ENCODE results near the gene FAM219B.

FAM219B gene

DNA sequence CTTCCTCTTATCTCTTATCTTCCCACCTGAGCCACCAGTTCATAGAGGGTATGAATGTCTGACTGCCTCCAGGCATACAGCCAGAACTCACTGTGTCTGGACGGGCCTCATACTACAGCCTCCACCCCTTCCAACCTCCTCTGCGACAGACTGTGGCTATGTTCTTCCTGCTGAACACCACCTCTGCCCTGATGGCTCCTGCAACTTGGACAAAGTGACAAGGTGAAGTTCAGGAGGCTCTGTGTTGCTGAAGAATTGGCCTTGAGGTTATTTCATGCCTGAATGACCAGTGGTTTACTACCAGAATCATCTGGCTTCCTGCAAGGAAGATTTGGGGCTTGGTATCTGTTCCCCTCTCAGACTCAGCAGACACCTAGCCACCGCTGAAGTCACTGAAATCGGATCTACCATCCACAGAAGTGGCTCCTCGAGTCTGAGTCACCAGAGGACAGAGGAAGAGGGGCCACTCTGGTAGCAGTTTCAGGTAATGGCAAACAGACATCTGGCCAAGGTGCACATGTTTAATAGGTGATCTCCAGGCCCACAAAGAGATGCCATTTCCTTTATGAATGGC is 49.5 kb downstream of the FAM219B start:
- no peak for DNase-seq (ENCODE audit: low read depth)
- TF ChIP-seq POLR2A (IDR thresholded peaks at IDR 0.05; ENCODE audit: extremely low read depth, insufficient read length), result no peak
- TF ChIP-seq, protein P1, sequence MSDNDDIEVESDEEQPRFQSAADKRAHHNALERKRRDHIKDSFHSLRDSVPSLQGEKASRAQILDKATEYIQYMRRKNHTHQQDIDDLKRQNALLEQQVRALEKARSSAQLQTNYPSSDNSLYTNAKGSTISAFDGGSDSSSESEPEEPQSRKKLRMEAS (IDR thresholded peaks at IDR 0.05; ENCODE audit: low read depth, low read length), result no peak
- TF ChIP-seq, protein P2, sequence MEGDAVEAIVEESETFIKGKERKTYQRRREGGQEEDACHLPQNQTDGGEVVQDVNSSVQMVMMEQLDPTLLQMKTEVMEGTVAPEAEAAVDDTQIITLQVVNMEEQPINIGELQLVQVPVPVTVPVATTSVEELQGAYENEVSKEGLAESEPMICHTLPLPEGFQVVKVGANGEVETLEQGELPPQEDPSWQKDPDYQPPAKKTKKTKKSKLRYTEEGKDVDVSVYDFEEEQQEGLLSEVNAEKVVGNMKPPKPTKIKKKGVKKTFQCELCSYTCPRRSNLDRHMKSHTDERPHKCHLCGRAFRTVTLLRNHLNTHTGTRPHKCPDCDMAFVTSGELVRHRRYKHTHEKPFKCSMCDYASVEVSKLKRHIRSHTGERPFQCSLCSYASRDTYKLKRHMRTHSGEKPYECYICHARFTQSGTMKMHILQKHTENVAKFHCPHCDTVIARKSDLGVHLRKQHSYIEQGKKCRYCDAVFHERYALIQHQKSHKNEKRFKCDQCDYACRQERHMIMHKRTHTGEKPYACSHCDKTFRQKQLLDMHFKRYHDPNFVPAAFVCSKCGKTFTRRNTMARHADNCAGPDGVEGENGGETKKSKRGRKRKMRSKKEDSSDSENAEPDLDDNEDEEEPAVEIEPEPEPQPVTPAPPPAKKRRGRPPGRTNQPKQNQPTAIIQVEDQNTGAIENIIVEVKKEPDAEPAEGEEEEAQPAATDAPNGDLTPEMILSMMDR (IDR thresholded peaks at IDR 0.05; ENCODE audit: low read depth, low read length), result no peak
- no peak for TF ChIP-seq MYC (IDR thresholded peaks at IDR 0.05; ENCODE audit: low read depth, low read length)
- H3K4me3 ChIP-seq (ENCODE audit: low read depth, low read length), result no peak overlapping the region

DNA sequence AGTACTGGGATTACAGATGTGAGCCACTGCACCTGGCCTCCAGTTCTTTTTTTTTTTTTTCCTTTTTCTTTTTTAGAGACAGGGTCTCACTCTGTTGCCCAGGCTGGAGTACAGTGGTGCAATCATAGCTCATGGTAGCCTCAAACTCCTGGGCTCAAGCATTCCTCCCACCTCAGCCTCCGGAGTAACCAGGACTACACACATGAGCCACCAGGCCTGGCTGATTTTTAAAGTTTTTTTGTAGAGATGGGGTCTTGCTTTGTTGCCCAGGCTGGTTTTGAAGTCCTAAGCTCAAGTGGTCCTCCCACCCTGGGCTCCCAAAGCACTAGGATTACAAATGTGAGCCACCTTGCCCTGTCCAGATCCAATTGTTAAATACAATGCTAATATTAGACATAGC is 50.1 kb downstream of the FAM219B start:
- TF ChIP-seq, protein P1 (IDR thresholded peaks at IDR 0.05; ENCODE audit: low read depth, low read length), result no peak
- no peak for TF ChIP-seq POLR2A (IDR thresholded peaks at IDR 0.05; ENCODE audit: extremely low read depth, insufficient read length)
- no peak overlapping the region for H3K4me3 ChIP-seq (ENCODE audit: low read depth, low read length)
- DNase-seq (ENCODE audit: low read depth), result no peak

DNA sequence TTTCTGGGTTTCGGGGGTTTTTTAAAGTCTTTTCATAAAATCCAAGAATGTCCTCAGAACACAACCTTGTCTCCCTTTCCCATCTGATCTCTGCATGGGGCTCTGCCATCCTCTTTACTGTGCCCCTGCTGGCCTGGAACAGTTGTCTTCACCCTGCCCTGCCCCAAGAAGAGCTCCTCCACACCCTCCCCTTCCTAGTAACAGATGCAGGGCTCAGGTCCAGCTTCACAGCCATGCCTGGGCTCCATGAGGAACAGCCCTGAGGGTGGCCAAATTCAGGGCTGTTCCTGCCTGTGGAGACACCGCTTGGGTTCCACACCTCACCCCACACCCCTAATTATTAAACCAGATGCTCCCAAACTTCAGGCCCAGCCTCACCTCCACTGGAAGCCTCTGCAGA is 50.8 kb downstream of the FAM219B start:
- H3K4me3 ChIP-seq (ENCODE audit: low read depth, low read length), result no peak overlapping the region
- no peak for TF ChIP-seq MYC (IDR thresholded peaks at IDR 0.05; ENCODE audit: low read depth, low read length)
- TF ChIP-seq, protein P2 (IDR thresholded peaks at IDR 0.05; ENCODE audit: low read depth, low read length), result no peak
- TF ChIP-seq POLR2A (IDR thresholded peaks at IDR 0.05; ENCODE audit: extremely low read depth, insufficient read length), result no peak
- TF ChIP-seq, protein P1 (IDR thresholded peaks at IDR 0.05; ENCODE audit: low read depth, low read length), result no peak
- no peak for DNase-seq (ENCODE audit: low read depth)

GRCh38 chr15:74854453-74855022 is 52.1 kb downstream of the FAM219B start:
- DNase-seq (ENCODE audit: low read depth), result no peak
- no peak overlapping the region for H3K4me3 ChIP-seq (ENCODE audit: low read depth, low read length)
- TF ChIP-seq POLR2A (IDR thresholded peaks at IDR 0.05; ENCODE audit: extremely low read depth, insufficient read length) (no peak), MYC (IDR thresholded peaks at IDR 0.05; ENCODE audit: low read depth, low read length) (no peak)
- TF ChIP-seq, protein P1 (IDR thresholded peaks at IDR 0.05; ENCODE audit: low read depth, low read length), result no peak
- TF ChIP-seq, protein P2 (IDR thresholded peaks at IDR 0.05; ENCODE audit: low read depth, low read length), result no peak

DNA sequence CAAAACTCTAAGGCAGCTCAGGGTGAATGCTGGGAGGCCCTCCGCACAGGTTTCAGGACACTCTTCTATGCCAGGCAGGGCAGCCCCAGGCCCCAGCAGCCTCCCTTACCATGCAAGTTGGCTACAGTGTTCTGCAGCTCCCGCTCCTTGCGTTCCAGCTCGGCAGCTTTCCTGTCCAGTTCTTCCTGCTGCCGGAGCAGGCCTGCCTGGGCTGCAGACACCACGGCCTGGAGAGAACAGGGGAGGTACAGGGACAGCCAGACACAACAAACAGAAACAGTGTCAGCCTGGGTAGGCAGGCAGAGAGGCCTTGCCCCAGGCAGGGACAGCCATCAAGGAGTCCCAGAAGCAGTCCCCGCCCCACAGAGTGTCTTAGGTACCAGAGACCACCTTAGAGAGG is 54.7 kb downstream of the FAM219B start:
- DNase-seq (ENCODE audit: low read depth), result no peak
- H3K4me3 ChIP-seq (ENCODE audit: low read depth, low read length), result no peak overlapping the region
- TF ChIP-seq, protein P1 (IDR thresholded peaks at IDR 0.05; ENCODE audit: low read depth, low read length), result no peak
- TF ChIP-seq MYC (IDR thresholded peaks at IDR 0.05; ENCODE audit: low read depth, low read length), result no peak
- no peak for TF ChIP-seq POLR2A (IDR thresholded peaks at IDR 0.05; ENCODE audit: extremely low read depth, insufficient read length)
- TF ChIP-seq, protein P2 (IDR thresholded peaks at IDR 0.05; ENCODE audit: low read depth, low read length), result no peak

GRCh38 chr15:74850393-74850792 is 56.3 kb downstream of the FAM219B start:
- no peak for TF ChIP-seq POLR2A (IDR thresholded peaks at IDR 0.05; ENCODE audit: extremely low read depth, insufficient read length)
- TF ChIP-seq MYC (IDR thresholded peaks at IDR 0.05; ENCODE audit: low read depth, low read length), result no peak
- TF ChIP-seq, protein P1 (IDR thresholded peaks at IDR 0.05; ENCODE audit: low read depth, low read length), result no peak
- TF ChIP-seq, protein P2 (IDR thresholded peaks at IDR 0.05; ENCODE audit: low read depth, low read length), result no peak
- no peak overlapping the region for H3K4me3 ChIP-seq (ENCODE audit: low read depth, low read length)
- no peak for DNase-seq (ENCODE audit: low read depth)
